AG09319 (cell line): ENCODE results near the gene MYO19.

Experiments used
- DNase-seq: peaks from one replicate; pipeline ENCODE4 v3.0.0-alpha.2; 2010; ENCODE audit warnings: low read depth; ENCODE audit errors: extremely low read depth
- TF ChIP-seq, protein P1 (sequence below): IDR thresholded peaks from 2 replicates; pipeline ENCODE4 v1.5.1; 2011; ENCODE audit warnings: low read depth, mild to moderate bottlenecking, inconsistent platforms, low read length, moderate library complexity

Gene MYO19

DNA sequence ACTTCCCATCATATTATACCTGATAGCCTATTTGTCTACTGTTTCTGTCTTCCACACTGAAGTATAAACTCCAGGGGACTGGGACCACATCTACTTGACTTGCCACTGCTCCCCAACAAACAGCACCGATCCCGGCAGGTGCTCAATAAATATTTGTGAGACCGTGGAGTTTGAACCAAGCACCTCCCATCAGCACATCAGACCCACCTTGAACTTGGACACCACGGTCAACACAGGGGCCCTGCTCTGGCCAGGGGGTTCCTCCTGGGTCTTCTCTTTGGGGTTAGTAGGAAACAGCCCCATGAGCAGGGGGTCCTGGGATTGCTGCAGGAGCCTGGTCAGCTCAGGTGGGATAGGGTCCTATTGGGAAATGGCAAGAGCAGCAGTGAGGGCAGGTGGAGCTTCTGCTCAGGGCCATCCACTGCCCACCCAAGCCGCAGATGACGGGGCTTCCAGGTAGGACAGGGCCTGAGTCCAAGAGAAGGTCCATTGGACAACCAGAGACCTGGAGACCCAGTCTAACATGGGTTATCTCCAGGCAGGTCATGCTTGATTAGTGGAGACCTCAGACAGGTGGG lies 28.3 kb downstream of the MYO19 start:
- DNase-seq = no peak
- TF ChIP-seq, protein P1, sequence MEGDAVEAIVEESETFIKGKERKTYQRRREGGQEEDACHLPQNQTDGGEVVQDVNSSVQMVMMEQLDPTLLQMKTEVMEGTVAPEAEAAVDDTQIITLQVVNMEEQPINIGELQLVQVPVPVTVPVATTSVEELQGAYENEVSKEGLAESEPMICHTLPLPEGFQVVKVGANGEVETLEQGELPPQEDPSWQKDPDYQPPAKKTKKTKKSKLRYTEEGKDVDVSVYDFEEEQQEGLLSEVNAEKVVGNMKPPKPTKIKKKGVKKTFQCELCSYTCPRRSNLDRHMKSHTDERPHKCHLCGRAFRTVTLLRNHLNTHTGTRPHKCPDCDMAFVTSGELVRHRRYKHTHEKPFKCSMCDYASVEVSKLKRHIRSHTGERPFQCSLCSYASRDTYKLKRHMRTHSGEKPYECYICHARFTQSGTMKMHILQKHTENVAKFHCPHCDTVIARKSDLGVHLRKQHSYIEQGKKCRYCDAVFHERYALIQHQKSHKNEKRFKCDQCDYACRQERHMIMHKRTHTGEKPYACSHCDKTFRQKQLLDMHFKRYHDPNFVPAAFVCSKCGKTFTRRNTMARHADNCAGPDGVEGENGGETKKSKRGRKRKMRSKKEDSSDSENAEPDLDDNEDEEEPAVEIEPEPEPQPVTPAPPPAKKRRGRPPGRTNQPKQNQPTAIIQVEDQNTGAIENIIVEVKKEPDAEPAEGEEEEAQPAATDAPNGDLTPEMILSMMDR = no peak

DNA sequence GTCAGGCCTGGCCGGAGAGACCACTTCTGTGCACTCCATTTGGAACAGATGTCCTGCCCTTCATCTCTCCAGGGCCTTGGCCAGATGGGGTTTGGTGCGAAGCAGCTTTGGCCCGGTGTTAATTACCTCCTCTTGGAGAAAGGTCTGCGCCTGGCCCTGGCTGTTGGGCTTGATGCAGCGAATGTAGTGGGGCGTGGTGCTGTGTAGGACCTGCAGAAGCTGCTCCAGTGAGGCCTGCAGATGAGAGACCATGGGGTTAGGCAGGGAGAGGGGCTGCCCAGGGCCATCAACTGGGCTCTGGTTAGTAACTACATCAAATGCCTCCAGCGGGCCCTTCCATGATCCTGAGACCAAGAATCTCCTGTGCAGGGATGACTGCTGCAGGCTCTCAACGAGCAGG lies 29.5 kb downstream of the MYO19 start:
- DNase-seq = no peak

DNA sequence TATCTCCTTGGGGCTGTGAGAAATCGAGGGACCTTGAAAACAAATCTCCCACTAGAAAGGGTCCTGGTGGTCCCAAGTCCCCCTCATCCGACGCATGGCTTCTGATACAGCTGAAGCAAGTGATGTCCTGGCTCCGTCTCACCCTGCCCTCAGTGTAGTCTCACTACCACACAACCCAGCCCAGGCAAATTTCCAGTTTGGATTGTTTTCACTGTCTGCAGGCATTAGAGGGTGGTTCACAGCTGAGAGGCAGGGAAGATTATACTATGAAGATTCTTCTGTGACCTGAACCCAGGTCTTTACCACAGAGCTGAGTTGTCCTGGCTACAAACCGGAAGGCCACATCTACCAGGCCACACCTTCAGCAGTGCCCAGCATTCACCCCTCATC lies 30.5 kb downstream of the MYO19 start:
- TF ChIP-seq, protein P1 = no peak
- no peak for DNase-seq

More for the DNA sequence above, 29.5 kb downstream of the MYO19 start:
- TF ChIP-seq, protein P1 = no peak

DNA sequence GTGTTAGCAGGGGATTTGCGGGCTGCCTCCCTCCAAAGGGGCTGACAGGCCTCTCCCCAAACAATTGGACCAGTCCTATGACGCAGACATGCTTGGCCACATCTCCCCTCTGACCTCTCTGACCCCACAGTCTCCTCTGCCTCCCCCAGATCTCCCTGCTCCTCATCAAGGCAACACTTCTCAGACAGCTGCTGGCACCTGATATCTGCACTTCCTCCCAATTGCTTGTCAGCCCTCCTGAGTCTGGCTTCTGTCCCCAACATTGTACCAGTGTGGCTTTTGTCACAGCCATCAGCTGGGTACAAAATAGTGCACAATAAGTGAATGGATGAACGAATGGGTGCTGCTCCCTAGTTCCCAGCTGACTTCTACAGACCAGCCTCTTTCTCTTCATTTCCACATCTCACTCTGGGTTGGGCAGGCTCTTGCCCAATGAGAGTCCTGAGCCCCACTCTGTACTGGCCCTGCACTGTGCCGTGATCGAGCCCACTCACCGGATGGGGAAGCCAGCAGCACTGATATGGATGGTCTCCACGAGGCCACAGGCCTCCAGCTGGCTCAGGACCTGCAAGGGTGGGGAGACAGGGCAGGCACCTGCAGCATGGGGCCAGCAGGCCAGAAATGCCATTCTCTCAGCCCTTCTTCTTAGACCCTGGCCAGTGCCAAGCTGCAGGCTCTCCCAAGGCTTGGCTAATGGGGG lies 31.1 kb downstream of the MYO19 start:
- no peak for DNase-seq

DNA sequence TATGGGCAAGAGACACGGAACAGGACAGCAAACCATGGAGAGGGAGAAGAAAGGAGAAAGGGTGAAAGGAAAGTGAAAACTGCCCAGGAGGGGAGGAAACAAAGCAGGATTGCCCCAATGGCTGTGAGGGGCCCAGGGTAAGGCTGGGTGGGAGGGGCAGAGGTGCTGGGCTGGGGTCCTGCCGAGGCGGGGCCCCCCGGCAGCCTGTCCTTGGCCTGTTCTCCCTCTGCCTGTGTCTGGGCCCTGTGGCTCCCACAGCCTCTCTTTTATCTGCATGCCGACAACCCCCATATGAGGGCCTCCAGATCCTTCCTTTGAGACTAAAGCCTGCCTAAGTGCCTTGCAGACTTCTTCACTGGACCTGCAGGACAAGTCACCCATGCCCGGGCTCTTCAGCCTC lies 32.7 kb downstream of the MYO19 start:
- no peak for DNase-seq

More for the DNA sequence above, 31.1 kb downstream of the MYO19 start:
- TF ChIP-seq, protein P1 = no peak

DNA sequence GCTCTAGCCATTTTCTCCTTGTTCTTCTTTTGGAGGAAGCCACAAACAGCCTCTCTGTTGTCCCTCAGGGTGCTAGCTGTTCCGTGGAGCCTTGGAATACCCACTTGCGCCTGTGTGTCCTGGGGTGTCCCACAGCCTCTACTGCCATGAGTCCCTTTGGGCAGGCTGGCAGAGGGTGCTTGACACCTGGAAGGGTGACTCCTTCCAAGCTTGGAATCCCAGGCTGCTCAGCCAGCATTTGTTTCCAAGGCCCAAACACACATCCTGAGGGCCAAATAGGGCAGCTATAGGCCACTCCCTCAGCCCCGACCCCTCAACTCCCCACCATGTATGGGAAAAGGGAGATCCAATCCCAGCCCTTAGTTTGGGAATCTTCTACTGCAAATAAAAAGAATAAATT lies 33.3 kb downstream of the MYO19 start:
- no peak for DNase-seq

More for the DNA sequence above, 32.7 kb downstream of the MYO19 start:
- TF ChIP-seq, protein P1 = no peak

DNA sequence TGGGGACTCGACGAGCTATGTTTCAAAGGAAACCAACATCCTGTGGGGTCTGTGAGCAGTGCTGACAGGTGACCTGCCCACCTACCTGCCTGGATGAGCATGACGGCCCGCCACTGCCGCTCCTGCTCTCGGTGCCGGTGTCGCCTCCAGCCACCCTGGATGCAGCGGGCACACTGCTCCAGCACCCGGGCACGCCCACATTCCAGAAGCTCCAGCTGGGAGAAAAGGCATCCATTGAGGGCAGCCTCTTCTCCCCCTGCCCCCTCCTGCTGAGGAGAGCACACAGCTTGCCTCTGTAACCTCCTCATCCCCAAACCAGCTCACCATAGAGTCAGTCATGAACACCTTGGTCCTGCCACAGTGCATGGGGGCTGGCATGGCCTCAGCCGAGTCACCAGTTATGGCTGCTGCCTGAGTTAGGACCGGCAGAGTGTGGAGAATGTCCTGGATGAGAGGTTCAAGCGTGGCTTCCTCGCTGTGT lies 33.9 kb downstream of the MYO19 start:
- DNase-seq = no peak
- TF ChIP-seq, protein P1 = no peak

More for the DNA sequence above, 33.3 kb downstream of the MYO19 start:
- TF ChIP-seq, protein P1 = no peak
